Stimulated activated CD8-positive, alpha-beta memory T cell treated with anti-CD3 and anti-CD28 coated beads, Interleukin-12 subunit alpha, Interleukin-12 subunit beta, amount 100 ng/mL, for 24 hours (primary cell): ENCODE measurements around the gene UBXN2A.

Source experiments
- DNase-seq: peaks from one replicate; pipeline ENCODE4 v3.0.0-alpha.2; 2020; ENCODE audit errors: extremely low read depth

UBXN2A gene

DNA sequence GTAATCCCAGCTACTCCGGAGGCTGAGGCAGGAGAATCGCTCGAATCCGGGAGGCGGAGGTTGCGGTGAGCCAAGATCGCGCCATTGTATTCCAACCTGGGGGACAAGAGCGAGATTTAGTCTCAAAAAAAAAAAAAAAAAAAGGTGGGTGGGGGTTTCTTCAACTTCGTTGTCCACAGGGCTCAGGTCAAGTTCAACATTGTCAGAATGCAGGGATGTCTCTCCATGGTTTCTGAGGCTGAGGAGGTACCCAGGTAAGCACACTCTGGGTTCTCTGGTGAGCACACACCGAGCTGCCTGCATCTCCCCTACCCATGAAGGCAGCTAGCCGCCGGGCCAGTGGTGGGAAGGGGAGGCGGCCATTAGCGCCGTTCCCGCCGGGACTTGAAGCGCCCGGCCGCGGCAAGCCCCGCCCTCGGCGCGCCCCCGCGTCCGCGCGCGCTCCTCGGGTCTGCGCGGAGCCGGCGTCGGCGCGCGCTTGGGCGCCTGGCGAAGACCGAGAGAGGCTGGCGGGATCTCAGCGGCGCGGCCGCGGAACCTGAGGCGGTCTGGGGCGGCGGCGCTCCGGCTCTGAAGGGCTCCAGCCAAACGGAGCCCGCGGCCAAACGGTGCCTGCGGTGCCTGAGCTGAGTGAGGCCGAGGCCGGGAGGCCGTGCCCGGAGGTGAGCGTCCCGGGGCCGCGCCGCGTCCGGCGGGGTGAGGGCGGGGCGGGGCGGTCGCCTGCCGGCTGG is at the start of gene UBXN2A:
TSS of gene UBXN2A (plus strand) at position 477 of the 731 bp plus-strand sequence. CDS start 17,852 bp downstream, outside the sequence.
- peak; percentile 45 for DNase-seq

DNA sequence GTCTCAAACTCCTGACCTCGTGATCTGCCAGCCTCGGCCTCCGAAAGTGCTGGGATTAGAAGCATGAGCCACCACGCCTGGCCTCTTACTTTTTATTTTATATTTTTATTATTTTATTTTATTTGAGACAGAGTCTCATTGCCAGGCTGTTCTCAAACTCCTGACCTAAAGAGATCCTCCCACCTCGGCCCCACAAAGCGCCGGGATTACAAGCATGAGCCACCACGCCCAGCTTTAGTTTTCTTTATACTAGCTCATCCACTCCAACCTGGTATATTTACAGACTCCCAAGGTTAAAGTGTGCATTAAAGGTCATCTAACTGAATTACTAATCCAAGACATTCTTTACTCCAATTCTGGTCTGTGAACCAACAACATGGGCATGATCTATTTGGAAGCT is 40.1 kb upstream of the UBXN2A start:
- no peak for DNase-seq

DNA sequence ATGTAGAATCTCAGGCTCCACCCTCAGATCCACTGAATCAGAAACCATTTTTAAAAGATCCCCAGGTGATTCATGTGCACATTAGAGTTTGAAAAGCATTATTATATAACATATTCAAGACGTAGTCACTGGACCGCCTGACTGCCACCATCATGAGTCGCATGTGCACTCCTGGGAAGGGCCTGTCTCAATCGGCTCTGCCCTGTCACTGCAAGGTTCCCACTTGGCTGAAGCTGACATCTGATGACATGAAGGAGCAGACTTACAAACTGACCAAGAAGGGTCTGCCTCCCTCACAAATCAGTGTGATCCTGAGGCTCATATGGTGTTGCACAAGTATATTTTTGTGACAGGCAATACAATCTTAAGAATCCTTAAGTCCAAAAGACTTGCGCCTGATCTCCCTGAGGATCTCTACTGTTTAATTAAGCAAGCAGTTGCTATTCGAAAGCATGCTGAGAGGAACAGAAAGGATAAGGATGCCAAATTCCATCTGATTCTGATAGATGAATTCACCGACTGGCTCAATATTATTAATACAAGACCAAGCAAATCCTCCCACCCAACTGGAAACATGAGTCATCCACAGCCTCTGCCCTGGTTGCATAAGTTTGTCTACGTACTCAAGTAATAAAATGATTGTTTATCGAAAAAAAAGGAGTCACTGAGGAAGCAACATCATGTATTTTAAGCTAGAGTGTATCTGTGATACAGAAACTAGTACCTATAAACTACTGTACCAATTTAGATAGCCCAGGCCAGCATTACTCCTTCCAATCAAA is 39.5 kb upstream of the UBXN2A start:
- DNase-seq, result no peak

- DNase-seq, result no peak
Observed at GRCh38 chr2:23901966-23902846, 38.1 kb upstream of the UBXN2A start.

DNA sequence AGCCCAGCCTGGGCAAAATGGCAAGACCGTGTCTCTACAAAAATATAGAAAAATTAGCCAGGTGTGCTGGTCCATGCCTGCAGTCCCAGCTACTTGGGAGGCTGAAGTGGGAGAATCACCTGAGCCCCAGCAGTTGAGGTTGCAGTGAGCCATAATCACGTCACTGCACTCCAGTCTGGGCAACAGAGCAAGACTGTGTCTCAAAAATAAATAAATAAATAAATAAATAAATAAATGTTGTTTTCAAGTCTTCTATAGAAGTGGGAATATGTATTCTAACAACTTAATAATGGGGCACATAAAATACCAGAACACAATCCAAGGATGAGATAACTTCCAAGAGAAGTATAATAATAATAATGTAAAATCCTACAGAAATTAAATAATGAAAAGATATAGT is 37.2 kb upstream of the UBXN2A start:
- DNase-seq, result no peak

DNA sequence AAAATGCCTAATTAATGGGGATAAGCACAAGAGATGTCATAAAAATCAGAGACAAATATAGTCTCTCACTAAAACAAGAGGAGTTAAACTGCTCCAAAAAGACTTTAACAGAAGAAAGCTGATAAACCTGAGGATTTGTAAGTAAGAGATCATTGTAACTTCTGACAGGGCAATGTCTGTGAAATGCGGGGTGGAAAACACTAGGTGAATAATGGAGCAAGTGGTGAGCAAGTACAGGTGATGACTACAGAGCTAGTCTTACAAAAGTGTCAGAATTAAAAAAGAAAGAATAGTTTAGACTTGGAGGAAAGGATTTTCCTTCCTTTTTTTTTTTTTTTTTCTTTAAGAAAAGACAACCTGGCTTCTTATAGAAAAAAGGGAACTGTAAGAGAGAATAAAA is 36.0 kb upstream of the UBXN2A start:
- DNase-seq, result no peak

DNA sequence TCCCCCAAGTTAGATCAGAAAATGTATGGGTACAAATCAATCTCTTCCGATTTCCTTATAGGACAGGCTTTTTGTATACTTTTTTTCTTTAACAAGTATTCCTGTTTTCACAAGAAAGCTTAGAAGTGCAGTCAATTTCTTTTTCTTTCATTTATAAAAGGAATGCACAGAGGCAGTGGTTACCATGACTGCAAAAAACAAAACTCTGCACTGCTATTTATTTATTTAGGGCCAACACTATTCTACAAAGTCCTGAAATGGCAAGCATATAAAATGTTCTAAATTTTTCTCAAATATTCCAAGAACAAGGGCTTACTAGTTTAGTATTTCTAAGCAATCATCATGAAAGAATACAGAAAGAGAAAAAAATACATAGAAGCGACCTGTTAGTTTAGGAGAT is 35.6 kb upstream of the UBXN2A start:
- DNase-seq, result no peak

- DNase-seq, result no peak
Observed at GRCh38 chr2:23905155-23905554, 35.1 kb upstream of the UBXN2A start.

DNA sequence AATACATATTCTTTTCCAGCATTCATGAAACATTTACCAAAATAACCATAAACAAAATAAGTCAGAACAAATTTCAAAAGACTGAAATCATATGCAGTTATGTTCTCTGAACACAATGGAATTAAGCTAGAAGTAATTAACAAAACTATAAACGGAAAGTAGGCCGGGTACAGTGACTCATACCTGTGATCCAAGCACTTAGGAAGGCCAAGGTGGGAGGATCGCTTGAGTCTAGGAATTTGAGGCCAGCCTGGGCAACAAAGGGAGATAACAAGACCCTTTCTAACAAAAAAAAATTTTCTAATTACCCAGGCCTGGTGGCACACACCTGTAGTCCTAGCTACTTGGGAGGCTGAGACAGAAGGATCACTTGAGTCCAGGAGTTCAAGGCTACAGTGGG is 28.2 kb upstream of the UBXN2A start:
- no peak for DNase-seq

DNA sequence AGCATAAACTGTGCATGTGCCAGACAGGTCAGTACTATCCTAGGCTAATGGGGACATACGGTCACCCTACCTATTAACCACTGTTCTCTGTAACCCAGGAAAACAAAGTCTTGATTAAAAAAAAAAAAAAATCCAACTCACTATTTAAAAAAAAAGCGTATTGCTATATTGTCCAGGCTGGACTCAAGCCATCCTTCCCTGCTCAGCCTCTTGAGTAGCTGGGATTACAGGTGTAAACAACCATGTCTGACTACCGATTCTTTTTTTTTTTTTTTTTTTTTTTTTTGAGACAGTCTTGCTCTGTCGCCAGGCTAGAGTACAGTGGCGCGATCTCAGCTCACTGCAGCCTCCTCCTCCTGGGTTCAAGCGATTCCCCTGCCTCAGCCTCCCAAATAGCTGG is 24.9 kb upstream of the UBXN2A start:
- DNase-seq, result no peak

DNA sequence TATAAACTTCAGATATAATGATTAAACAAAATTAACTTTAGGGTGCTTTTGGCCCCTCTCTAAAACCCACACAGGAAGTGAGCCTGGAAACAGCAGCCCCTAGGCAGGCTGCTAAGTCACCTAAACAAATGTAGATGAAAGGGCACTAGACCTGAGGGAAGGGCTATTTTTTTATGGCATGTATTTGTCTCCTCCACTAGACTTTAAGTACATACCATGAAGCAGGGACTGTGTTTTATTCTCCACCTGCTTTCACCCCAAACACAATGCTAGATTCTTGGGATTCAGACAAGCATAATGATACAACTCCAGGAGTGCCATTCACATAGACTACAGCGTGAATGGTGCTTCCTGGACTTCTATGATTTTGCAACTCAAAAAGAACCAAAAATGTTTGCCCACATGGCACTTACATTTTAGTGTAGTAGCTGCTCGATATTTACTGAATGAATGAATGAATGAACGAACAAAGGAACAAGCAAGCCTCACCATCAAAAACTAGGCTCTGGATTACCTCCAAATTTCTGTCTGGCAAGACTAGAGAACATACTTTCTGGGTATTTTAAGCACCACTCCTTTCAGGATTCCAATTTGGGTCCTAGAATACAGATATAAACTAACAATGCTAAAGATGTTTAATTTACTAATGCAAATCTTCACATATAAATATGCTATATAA is 23.4 kb upstream of the UBXN2A start:
- DNase-seq, result no peak

DNA sequence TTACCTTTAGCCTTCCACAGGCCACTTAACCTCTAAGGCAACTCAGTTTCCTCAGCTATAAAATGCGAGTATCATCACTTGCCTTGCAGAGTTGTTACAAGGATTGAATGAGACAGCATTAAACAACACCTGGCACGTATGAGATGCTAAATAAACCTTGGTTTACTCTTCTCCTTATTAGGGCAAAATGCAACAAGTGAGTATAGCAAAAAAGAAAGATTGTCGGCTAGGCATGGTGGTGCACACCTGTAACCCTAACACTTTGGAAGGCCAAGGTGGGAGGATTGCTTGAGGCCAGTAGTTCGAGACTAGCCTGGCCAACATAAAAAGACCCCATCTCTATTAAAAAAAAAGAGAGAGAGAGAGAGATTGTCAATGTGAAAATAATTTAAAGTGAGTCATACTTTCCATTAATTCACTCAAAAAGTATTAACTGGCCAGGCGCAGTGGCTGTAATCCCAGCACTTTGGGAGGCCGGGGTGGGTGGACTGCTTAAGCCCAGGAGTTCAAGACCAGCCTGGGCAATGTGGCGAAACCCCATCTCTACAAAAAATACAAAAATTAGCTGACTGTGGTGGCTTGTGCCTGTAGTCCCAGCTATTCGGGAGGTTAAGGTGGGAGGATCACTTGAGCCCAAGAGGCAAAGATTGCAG is 21.3 kb upstream of the UBXN2A start:
- DNase-seq, result no peak

- no peak for DNase-seq
Observed at GRCh38 chr2:23924589-23925359, 15.5 kb upstream of the UBXN2A start.

DNA sequence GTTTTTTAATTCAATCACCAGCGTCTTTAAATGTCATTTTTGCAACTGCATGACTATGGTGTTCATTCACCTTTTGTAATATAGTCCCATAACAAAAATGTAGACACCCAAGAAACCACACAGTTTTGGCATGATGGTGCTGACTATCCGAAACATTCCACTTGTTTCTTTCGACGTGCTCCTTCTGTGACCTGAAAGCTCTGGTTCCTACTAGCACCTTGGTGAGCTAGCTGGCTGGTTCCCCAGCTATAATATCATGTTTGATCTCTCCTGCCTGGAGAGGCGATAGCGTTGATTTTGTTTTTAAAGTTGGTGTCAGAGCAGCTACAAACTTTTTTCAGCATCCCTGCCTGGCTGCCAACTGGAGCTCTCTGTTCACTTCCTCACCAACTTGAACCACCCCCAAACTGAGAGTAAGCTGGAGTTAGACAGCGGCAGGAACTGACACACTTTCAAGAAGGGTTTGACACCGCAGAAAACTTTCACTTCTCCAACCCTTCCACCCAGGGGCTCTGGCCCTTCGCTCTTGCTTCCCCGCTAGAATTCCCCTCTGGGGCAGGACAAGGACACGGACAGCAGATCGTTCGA is 14.5 kb upstream of the UBXN2A start:
- peak; percentile 25 for DNase-seq

GRCh38 chr2:23926290-23926749 is 13.9 kb upstream of the UBXN2A start:
- no peak for DNase-seq

DNA sequence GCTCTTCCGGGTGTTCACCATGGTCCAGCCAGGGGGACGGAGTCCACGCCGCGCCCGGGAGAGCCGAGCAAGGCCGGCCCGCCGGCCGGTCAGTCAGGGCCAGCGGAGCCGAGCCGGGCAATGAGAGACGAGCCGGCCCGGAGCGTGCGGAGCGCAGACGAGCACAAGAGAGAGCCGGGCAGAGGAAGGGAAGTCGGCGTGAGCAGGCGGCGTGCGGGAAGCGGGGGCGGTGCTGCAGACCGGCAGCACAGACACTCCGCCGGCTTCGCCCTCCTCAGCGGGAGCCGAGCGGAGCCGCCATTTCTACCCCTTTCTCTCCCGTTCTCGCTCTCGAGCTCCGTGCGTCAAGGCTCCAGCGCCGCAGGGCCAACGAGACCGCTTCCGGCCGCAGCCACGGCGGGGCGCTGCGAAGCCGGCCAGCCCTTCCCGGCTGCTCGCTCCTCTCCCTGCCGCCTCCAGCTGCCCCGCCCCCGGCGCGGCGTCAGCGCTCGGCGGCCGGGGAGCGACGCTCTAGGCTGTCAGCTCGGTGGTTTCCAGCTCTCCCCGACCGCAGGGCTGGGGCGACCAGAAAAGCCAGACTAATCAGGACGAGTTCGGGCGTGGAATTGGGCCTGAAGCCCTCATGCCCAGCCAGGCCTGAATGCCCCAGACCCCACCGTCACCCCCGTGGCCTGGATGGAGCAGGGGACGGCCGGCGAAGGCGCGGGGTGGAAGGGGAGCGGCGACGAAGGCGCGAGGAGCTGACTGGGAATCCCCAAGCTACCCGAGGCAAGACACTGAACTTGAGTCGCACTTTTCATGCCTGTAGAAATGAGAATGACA is 13.3 kb upstream of the UBXN2A start, which contains the start of gene ATAD2B:
TSS of gene ATAD2B (minus strand) at position 374 of the 822 bp plus-strand sequence. CDS start at position 21, 353 bp downstream.
- peak; percentile 80 for DNase-seq

DNA sequence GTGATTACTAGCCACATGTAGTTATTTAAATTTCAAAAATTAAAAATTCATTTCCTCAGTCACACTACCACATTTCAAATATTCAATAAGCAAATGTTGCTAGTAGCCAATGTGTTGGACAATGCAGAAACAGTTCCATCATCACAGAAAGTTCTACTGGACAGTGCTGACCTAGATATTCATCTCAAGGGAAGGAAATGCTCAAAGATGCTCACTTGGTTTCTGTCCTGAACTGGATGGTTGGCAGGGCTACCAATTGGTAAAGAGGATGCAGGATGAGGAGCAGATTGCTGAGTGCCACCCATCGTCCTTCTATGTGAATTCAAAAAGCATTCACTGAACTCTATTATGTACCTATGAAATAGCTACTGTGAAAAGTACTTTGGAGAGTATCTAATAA is 6.0 kb upstream of the UBXN2A start:
- DNase-seq, result no peak

DNA sequence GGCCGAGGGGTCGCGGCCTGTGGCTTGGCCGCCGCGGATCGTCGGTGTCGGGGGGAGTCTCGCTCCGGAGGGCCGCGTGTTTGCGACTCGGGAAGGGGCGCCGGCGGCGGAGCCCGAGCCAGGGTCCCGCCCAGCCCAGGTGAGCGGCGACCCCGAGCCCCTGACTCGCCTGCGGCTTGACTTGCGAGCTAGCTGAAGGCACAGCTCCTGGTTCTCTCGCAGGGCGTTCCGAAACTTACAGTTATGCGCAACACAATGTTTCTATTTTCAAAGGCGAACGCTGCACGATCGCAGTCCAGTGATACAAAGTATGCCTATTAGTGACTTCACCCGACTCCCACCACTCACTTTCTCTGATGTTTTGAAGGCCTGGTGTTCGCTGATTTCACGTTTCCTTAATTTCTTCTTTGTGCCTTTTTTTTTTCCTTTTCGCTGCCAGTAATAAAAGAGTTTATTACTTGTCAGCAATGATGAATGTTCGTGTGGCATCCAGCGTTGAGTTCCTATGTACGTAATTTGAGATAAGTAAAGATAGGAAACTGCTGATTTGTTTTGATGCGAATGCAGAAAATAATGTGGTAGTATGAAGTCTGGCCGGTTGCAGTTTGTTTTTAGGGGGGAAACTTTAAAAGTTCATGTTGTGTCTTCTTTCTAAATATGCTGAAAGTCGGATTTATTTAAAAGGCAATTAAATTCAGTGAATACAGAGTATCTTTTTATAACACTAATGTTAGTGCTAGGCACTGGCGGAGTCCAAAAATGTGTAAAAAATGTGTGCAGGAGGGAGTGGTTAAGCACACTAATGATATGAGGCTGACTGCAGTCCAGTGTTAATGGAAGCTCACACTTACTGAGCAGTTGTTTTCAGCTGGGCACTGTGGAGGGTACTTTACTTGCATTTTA is 706 bp downstream of the UBXN2A start:
- no peak for DNase-seq
